ENCODE data around the gene ZAP70. TPM values are rescaled to one million over a fixed set of nuclear protein-coding genes. Genes with fewer than 3 reads are reported as not detected.

ZAP70 gene
- total RNA-seq, 4 donors from 2014 or later = 1.1 to 1.6 (median 1.4) TPM

DNA sequence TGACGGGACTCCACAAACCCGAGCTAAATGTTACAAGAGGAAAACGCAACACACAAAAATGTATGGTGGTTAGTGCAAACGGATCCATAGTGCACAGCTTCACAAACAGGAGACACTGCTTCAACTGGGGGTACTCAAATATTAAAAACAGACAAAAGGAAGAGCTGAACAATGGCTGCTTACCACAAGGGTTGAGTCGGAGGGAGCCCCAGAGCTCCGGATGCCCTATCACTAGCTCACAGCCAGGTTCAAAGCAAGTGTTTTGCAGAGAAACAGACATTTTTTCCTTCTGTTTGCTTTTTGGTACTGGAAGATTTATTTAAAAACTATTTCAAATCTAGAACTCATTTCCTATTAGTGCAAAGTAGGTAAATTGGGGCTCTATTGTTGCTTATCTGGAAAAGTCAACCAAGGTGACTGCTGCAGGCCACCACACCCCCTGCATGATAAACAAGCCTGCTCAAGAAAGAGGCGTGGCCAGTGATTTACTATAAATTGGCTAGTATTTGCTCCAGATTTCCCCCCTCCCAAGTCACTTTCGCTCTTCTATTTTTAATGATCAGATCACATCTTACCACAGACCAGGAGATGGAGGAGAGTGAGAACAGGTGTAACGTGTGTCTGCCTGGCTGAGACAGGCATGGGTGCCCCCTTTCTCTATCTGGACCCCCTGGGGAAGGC, 46.5 kb downstream of the ZAP70 start:
- DNase-seq (ENCODE audit: low spot score in 2 of 2) = no peak
- WGBS, 2 donors = 80 to 86% methylated on average over 9 of the region's 9 CpGs
- intact Hi-C loops (cut with DNase I; ENCODE audit: low total_unique reads) = no loop called here

GRCh38 chr2:97760480-97761049, 47.2 kb downstream of the ZAP70 start:
- intact Hi-C loops (cut with DNase I; ENCODE audit: low total_unique reads) = no loop called here
- no peak for DNase-seq (ENCODE audit: low spot score in 2 of 2)
- 95 to 96% methylated on average over 17 of the region's 17 CpGs for WGBS, 2 donors
- no peak overlapping the region for H3K4me3 ChIP-seq (ENCODE audit: low read depth, poor library complexity, severe bottlenecking)
- TF ChIP-seq POLR2A (IDR thresholded peaks at IDR 0.05) (no peak), CTCF (IDR thresholded peaks at IDR 0.05) (no peak)

More for the DNA sequence above, 46.5 kb downstream of the ZAP70 start:
- TF ChIP-seq CTCF (IDR thresholded peaks at IDR 0.05) (no peak), POLR2A (IDR thresholded peaks at IDR 0.05) (no peak)
- no peak overlapping the region for H3K4me3 ChIP-seq (ENCODE audit: low read depth, poor library complexity, severe bottlenecking)

DNA sequence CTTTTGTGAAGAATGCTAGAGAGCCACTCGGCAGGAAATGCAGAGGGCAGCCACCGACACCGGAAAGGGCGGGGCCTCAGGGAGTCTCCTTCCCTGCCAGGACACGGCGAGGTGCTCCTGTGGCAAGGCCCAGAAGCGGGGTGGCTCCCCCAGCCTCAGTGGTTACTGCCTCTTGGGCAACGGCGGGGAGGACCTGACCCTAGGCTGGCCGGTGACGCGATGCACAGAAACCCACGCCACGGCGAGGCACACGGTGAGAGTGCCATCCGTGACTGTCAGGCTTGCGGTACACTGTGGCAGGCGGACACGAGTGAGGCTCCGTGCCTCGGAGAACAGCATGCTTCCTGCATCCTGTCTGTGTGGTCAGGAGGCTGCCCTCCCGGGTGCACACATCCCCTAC, 47.8 kb downstream of the ZAP70 start:
- intact Hi-C loops (cut with DNase I; ENCODE audit: low total_unique reads) = no loop called here
- H3K4me3 ChIP-seq (ENCODE audit: low read depth, poor library complexity, severe bottlenecking) = no peak overlapping the region
- TF ChIP-seq CTCF (IDR thresholded peaks at IDR 0.05) (no peak), POLR2A (IDR thresholded peaks at IDR 0.05) (no peak)
- DNase-seq (ENCODE audit: low spot score in 2 of 2) = no peak
- WGBS, 2 donors = 82 to 83% methylated on average over 22 to 23 of the region's 23 CpGs

DNA sequence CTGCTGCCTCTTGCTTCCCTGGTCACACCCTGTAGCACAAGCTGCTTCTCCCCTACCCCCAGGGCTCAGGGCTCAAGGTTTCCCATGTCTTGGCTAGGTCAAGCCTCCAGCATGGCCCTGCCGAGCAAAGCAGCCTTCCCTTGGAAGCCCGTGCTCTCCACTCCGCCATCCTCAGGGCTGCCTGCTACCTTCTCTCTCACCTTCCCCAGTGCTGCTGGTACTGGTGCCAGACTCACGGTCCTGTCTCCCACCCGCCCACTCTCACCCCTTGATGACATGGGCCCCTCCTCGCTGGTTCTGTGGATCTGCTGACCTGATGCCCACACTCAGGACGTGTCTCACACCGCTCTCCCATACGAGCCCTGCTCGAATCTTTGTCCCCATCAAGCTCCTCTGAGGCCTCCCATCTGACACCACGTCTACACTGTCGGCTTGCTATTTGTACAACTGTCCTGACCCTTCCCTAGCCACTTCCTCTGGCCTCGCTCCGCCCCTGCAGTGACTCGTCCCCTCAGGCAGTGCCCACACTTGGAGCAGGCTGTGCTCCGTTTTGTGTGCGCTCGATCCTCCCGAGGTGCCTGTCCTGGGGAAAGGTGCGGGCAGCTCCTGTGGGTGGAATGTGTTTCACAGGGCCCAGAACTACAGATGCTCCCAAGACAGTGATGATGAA, 49.9 kb downstream of the ZAP70 start:
- TF ChIP-seq CTCF (IDR thresholded peaks at IDR 0.05) (no peak), POLR2A (IDR thresholded peaks at IDR 0.05) (no peak)
- intact Hi-C loops (cut with DNase I; ENCODE audit: low total_unique reads) = no loop called here
- no peak overlapping the region for H3K4me3 ChIP-seq (ENCODE audit: low read depth, poor library complexity, severe bottlenecking)
- no peak for DNase-seq (ENCODE audit: low spot score in 2 of 2)
- 89 to 91% methylated on average over 20 of the region's 20 CpGs for WGBS, 2 donors

DNA sequence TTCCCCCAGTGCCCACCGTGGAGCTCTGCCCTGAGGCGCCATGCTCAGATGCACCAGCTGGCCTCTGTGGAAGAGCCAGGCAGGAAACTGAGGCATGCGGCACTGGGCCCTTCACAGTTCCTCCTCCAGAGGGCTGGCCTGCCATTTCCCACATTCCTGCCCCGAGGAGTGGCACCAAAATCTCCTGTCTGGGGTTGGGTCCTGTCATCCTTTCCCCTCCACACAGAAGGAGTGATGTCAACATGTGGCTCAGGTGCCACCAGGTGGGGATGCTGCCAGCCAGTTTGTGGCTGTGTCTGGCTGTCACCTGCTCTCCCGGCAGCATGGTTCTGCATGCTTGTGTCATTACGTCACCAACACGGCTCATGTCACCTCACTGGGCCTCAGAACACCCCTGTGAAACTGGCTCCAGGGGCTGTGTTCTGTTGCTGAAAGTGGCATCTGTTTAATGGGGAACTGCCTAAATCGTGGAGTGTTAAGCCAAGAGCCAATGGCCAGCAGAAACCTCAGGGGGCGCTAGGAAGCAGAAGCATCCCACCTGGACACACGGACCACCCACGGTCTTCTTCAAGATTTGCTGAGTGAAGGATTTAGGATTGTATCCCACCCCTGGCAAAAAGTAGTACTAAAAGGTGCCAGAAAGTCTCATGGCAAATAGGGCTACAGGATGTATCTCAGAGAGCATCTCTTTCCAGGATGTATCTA, 51.3 kb downstream of the ZAP70 start:
- WGBS, 2 donors = 89 to 93% methylated on average over 11 of the region's 11 CpGs
- TF ChIP-seq CTCF (IDR thresholded peaks at IDR 0.05) (no peak), POLR2A (IDR thresholded peaks at IDR 0.05) (no peak)
- H3K4me3 ChIP-seq (ENCODE audit: low read depth, poor library complexity, severe bottlenecking) = no peak overlapping the region
- no peak for DNase-seq (ENCODE audit: low spot score in 2 of 2)
- intact Hi-C loops (cut with DNase I; ENCODE audit: low total_unique reads) = no loop called here
